HCT116 (cell line): ENCODE measurements around the gene CUL4A. TPM values are rescaled to one million over a fixed set of nuclear protein-coding genes. Genes with fewer than 3 reads are reported as not detected.

Source experiments
- ATAC-seq: fragments of 200-7000 bp; cut with Tn5 transposase; 2 replicates; pipeline ENCODE4 v1.9.1; 2020; ENCODE audit warnings: mild to moderate bottlenecking, moderate library complexity
- BruUV-seq: library from RNA; stranded (reverse); fragments of 400-500 nt; replicated peaks from 2 replicates; lab custom pipeline; 2021; lab: Mats Ljungman, UMichigan
- CTCF ChIA-PET: fragments of 300-600 bp; sonication (Branson Sonifier 250); formaldehyde crosslinking; loops from one replicate; lab custom pipeline; 2021; ENCODE audit warnings: antibody characterized with exemption; lab: Charles Lee
- POLR2A ChIA-PET: fragments of 300-600, 350-600 bp; sonication (Branson Sonifier 250); formaldehyde crosslinking; loops from one replicate; lab custom pipeline; 2021; ENCODE audit warnings: antibody characterized with exemption; lab: Charles Lee
- RAD21 ChIA-PET, 2 experiments: fragments of 300-600 bp; sonication (Branson Sonifier 250); formaldehyde crosslinking; loops; one replicate each; lab custom pipeline; 2023; ENCODE audit warnings: low total read pairs in 2 of 2; ENCODE audit not compliant: uncharacterized antibody in 2 of 2, unreplicated experiment in 2 of 2, low non-redundant PET in 1 of 2; lab: Charles Lee
- DNase-seq: peaks from one replicate; pipeline ENCODE4 v3.0.0-alpha.2; 2010; ENCODE audit warnings: low read depth, low spot score
- H2AFZ ChIP-seq: fragments of 200-600 bp; shearing (Covaris generic), sonication (generic); 2 replicates; pipeline ENCODE4 v1.6.1; 2017; ENCODE audit warnings: low read depth, mixed run types, mixed read lengths, antibody characterized with exemption, low read length; ENCODE audit not compliant: poor library complexity, severe bottlenecking
- H3K27ac ChIP-seq: 2 replicates; pipeline ENCODE4 v1.5.1; 2012; ENCODE audit warnings: low read depth, low read length
- H3K27me3 ChIP-seq: fragments of 200-600 bp; sonication (generic); 2 replicates; pipeline ENCODE4 v1.6.1; 2016; ENCODE audit warnings: mixed run types, low read length, mixed read lengths; ENCODE audit not compliant: insufficient read depth
- H3K36me3 ChIP-seq, 2 experiments: fragments of 200-500 bp in 1 of 2; fragments of 200-600 bp in 1 of 2; sonication (Bioruptor generic) in 1 of 2; sonication (generic) in 1 of 2; 2 replicates each; pipeline versions ENCODE4 v1.5.1 to v1.6.1; 2014 to 2016; ENCODE audit warnings: low read length in 2 of 2, inconsistent platforms in 1 of 2, mixed read lengths in 1 of 2, mixed run types in 1 of 2; ENCODE audit not compliant: insufficient read depth in 2 of 2, control insufficient read depth in 1 of 2
- H3K4me1 ChIP-seq, 2 experiments: fragments of 200-600 bp in 1 of 2; sonication (generic) in 1 of 2; 2 replicates each; pipeline versions ENCODE4 v1.5.1 to v1.6.1; 2012 to 2017; ENCODE audit warnings: low read length in 2 of 2, inconsistent platforms in 1 of 2, mild to moderate bottlenecking in 1 of 2, mixed read lengths in 1 of 2, mixed run types in 1 of 2, moderate library complexity in 1 of 2; ENCODE audit not compliant: insufficient read depth in 2 of 2, control insufficient read depth in 1 of 2
- H3K4me2 ChIP-seq: fragments of 200-600 bp; sonication (generic); 2 replicates; pipeline ENCODE4 v1.6.1; 2017; ENCODE audit warnings: mixed run types, low read length, mixed read lengths
- H3K4me3 ChIP-seq, 2 experiments: fragments of 200-600 bp in 1 of 2; sonication (generic) in 1 of 2; replicated peaks in 1 of 2; 2 replicates each; pipeline ENCODE4 v1.5.1; 2011 to 2016; ENCODE audit warnings: low read length in 2 of 2, control low read depth in 1 of 2, low read depth in 1 of 2, mild to moderate bottlenecking in 1 of 2, mixed read lengths in 1 of 2, mixed run types in 1 of 2
- H3K79me2 ChIP-seq: fragments of 200-600 bp; sonication (generic); 2 replicates; pipeline ENCODE4 v1.6.1; 2017; ENCODE audit warnings: mild to moderate bottlenecking, mixed run types, low read length, moderate library complexity, mixed read lengths; ENCODE audit not compliant: insufficient read depth
- H3K9ac ChIP-seq: fragments of 200-600 bp; sonication (generic); 2 replicates; pipeline ENCODE4 v1.6.1; 2016; ENCODE audit warnings: low read length, mixed read lengths
- H3K9me2 ChIP-seq: fragments of 200-600 bp; sonication (generic), shearing (Covaris generic); 2 replicates; pipeline ENCODE4 v1.6.1; 2017; ENCODE audit warnings: mixed run types, mild to moderate bottlenecking, moderate library complexity; ENCODE audit not compliant: insufficient read depth
- H3K9me3 ChIP-seq, 2 experiments: fragments of 200-500 bp in 1 of 2; fragments of 200-600 bp in 1 of 2; sonication (Bioruptor generic) in 1 of 2; sonication (generic) in 1 of 2; 2 replicates each; pipeline ENCODE4 v1.6.1; 2014 to 2017; ENCODE audit warnings: low read length in 2 of 2, mixed read lengths in 2 of 2, inconsistent platforms in 1 of 2, low read depth in 1 of 2, mild to moderate bottlenecking in 1 of 2, mixed run types in 1 of 2, moderate library complexity in 1 of 2; ENCODE audit not compliant: control insufficient read depth in 1 of 2, insufficient read depth in 1 of 2
- H4K20me1 ChIP-seq: fragments of 200-600 bp; sonication (generic), shearing (Covaris generic); 2 replicates; pipeline ENCODE4 v1.6.1; 2017; ENCODE audit warnings: mixed run types, mild to moderate bottlenecking, moderate library complexity; ENCODE audit not compliant: insufficient read depth
- ATF3 ChIP-seq: IDR thresholded peaks from 2 replicates; pipeline ENCODE4 v1.6.1; 2012
- CBX3 ChIP-seq: IDR thresholded peaks from 2 replicates; pipeline ENCODE4 v1.6.1; 2012; ENCODE audit warnings: low read depth
- CEBPB ChIP-seq: IDR thresholded peaks from 2 replicates; pipeline ENCODE4 v1.6.1; 2012; ENCODE audit warnings: low read depth
- CTCF ChIP-seq, 3 experiments: fragments of 200-600 bp in 1 of 3; sonication (generic) in 1 of 3; IDR thresholded peaks in 2 of 3; conservative IDR thresholded peaks in 1 of 3; 2 replicates each; pipeline ENCODE4 v1.5.1; 2012 to 2017; ENCODE audit warnings: low read depth in 2 of 3, low read length in 2 of 3, antibody characterized with exemption in 1 of 3, borderline replicate concordance in 1 of 3, control low read depth in 1 of 3, mild to moderate bottlenecking in 1 of 3, mixed read lengths in 1 of 3, mixed run types in 1 of 3, moderate library complexity in 1 of 3; ENCODE audit not compliant: insufficient read depth in 1 of 3
- EZH2 ChIP-seq: fragments of 200-600 bp; sonication (generic); IDR thresholded peaks from 2 replicates; pipeline ENCODE4 v1.6.1; 2017; ENCODE audit warnings: antibody characterized with exemption, mixed run types
- EZH2phosphoT487 ChIP-seq: fragments of 200-600 bp; IDR thresholded peaks from 2 replicates; pipeline ENCODE4 v1.6.1; 2018; ENCODE audit warnings: antibody characterized with exemption, borderline replicate concordance
- FOSL1 ChIP-seq: IDR thresholded peaks from 2 replicates; pipeline ENCODE4 v1.6.1; 2012; ENCODE audit warnings: low read depth
- MAX ChIP-seq: IDR thresholded peaks from 2 replicates; pipeline ENCODE4 v1.6.1; 2012
- POLR2AphosphoS5 ChIP-seq: IDR thresholded peaks from 2 replicates; pipeline ENCODE4 v1.6.1; 2011; ENCODE audit warnings: mild to moderate bottlenecking, low read depth, low read length, moderate library complexity
- RAD21 ChIP-seq: IDR thresholded peaks from 2 replicates; pipeline ENCODE4 v1.6.1; 2012; ENCODE audit warnings: low read depth, mild to moderate bottlenecking
- SIN3A ChIP-seq: IDR thresholded peaks from 2 replicates; pipeline ENCODE4 v1.6.1; 2012; ENCODE audit warnings: low read depth
- SP1 ChIP-seq: IDR thresholded peaks from 2 replicates; pipeline ENCODE4 v1.6.1; 2012; ENCODE audit warnings: low read depth
- TCF7L2 ChIP-seq: IDR thresholded peaks from 2 replicates; pipeline ENCODE4 v1.7.0; 2011; ENCODE audit warnings: borderline replicate concordance, inconsistent platforms; ENCODE audit not compliant: insufficient read depth, insufficient read length; ENCODE audit errors: extremely low read depth
- ZNF274 ChIP-seq: fragments of 200-500 bp; sonication (Bioruptor generic); IDR thresholded peaks from 2 replicates; pipeline ENCODE4 v1.6.1; 2014; ENCODE audit warnings: mild to moderate bottlenecking, low read depth, low read length, inconsistent platforms
- intact Hi-C: fragments of 100-400 bp; cut with micrococcal nuclease; formaldehyde crosslinking; loops from 2 replicates; pipeline ENCODE4 v1.10.0; 2022
- total RNA-seq: library from RNA; stranded (reverse); gene quantifications from one replicate; pipeline ENCODE4 v1.2.1, GENCODE V29; 2021; ENCODE audit not compliant: unreplicated experiment

CUL4A gene
- total RNA-seq, 1 experiment from 2014 or later, result 76.5 TPM

- H3K27ac ChIP-seq, result no peak overlapping the region
- no peaks in the 10 kb centered on the region for H3K9me2 ChIP-seq
- RAD21 ChIA-PET, result no interaction called here
- H3K27me3 ChIP-seq, result peaks cover 3% of the 10 kb centered on the region; the same call in 1 of the 2 replicates
- H4K20me1 ChIP-seq, result no peaks in the 10 kb centered on the region
- H3K36me3 ChIP-seq, result 0 out of 4 replicates have a peak, but pooled peaks cover 0 to 5% of the 10 kb centered on the region in 2 experiments
- H3K9me3 ChIP-seq, result no peaks in the 10 kb centered on the region
- H3K9ac ChIP-seq, result no peak overlapping the region
- no peaks in the 10 kb centered on the region for H3K4me1 ChIP-seq
- BruUV-seq, result no TSS peak
- POLR2A ChIA-PET, result no interaction called here
- ATAC-seq (no peak), DNase-seq (no peak)
- intact Hi-C loops, result no loop called here
- no peaks in the 10 kb centered on the region for H3K79me2 ChIP-seq
- TF ChIP-seq RAD21, result no peak
- TF ChIP-seq ATF3, result no peak
- no peak for TF ChIP-seq CBX3
- no peak overlapping the region for H2AFZ ChIP-seq
- H3K4me3 ChIP-seq, result no peak overlapping the region
- no peak overlapping the region for H3K4me2 ChIP-seq
- CTCF ChIA-PET, result no interaction called here
These were observed 44.9 kb upstream of the CUL4A start for GRCh38 chr13:113164492-113164891.

GRCh38 chr13:113166266-113166665 lies 43.1 kb upstream of the CUL4A start:
- RAD21 ChIA-PET, result no interaction called here
- DNase-seq (no peak), ATAC-seq (no peak)
- Histone ChIP-seq H3K36me3 (0 out of 4 replicates have a peak, but pooled peaks cover 0 to 8% of the 10 kb centered on the region in 2 experiments), H3K27me3 (peaks cover 3% of the 10 kb centered on the region; the same call in 1 of the 2 replicates), H2AFZ (no peak overlapping the region), H3K79me2 (no peaks in the 10 kb centered on the region), H3K9me2 (no peaks in the 10 kb centered on the region), H3K4me1 (no peaks in the 10 kb centered on the region), H3K4me2 (no peak overlapping the region), H3K9me3 (no peaks in the 10 kb centered on the region), H4K20me1 (no peaks in the 10 kb centered on the region), H3K27ac (no peak overlapping the region), H3K9ac (no peak overlapping the region), H3K4me3 (no peak overlapping the region)
- CTCF ChIA-PET, result no interaction called here
- TF ChIP-seq EZH2phosphoT487 (no peak), RAD21 (no peak), SP1 (no peak), FOSL1 (no peak), EZH2 (no peak), SIN3A (no peak), MAX (no peak), TCF7L2 (no peak), CTCF (IDR thresholded peaks at IDR 0.05 in 2 of 3, conservative IDR thresholded peaks at IDR 0.05 in 1 of 3; ENCODE audit: borderline replicate concordance in 1 of 3, insufficient read depth in 1 of 3, low read depth in 2 of 3, low read length in 2 of 3) (no peak), CBX3 (no peak), ZNF274 (no peak), POLR2AphosphoS5 (no peak), CEBPB (no peak)
- BruUV-seq, result no TSS peak
- intact Hi-C loops, result no loop called here
- POLR2A ChIA-PET, result no interaction called here
